ENCODE measurements around the gene COL12A1. TPM values are rescaled to one million over a fixed set of nuclear protein-coding genes. Genes with fewer than 3 reads are reported as not detected.

The COL12A1 gene
- total RNA-seq, 4 donors from 2014 or later, result 15.6 to 131 (median 34.3) TPM

DNA sequence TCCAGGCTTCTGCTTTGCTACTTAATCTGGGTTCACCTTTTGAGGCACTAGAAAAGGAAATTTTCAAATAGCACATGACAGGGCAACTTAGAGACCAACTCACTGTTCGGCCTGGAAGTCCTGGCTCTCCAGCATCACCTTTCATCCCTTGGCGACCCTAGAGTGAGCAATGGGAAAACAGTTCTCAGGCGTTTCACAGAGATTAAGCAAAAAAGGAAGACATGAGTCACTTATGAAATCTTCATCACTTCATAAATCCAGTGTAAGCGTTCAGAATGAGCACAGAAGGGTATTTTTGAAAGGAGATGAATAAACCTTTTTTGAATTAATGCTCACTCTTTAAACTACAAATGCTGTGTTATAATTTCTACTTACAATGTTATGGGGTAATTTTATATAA lies 104.0 kb downstream of the COL12A1 start:
- TF ChIP-seq POLR2A (IDR thresholded peaks at IDR 0.05), result no peak
- TF ChIP-seq, protein P1, sequence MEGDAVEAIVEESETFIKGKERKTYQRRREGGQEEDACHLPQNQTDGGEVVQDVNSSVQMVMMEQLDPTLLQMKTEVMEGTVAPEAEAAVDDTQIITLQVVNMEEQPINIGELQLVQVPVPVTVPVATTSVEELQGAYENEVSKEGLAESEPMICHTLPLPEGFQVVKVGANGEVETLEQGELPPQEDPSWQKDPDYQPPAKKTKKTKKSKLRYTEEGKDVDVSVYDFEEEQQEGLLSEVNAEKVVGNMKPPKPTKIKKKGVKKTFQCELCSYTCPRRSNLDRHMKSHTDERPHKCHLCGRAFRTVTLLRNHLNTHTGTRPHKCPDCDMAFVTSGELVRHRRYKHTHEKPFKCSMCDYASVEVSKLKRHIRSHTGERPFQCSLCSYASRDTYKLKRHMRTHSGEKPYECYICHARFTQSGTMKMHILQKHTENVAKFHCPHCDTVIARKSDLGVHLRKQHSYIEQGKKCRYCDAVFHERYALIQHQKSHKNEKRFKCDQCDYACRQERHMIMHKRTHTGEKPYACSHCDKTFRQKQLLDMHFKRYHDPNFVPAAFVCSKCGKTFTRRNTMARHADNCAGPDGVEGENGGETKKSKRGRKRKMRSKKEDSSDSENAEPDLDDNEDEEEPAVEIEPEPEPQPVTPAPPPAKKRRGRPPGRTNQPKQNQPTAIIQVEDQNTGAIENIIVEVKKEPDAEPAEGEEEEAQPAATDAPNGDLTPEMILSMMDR (IDR thresholded peaks at IDR 0.05), result no peak
- intact Hi-C loops (cut with DNase I), result no loop called here
- Histone ChIP-seq H3K27ac (peak overlapping the region in 2 of 4 donors; percentile 26 to 57), H3K36me3 (peaks cover 0 to 9% (median 0%) of the 10 kb centered on the region in 3 donors), H3K9me3 (no peaks in the 10 kb centered on the region), H3K4me1 (peaks cover 0 to 15% (median 8%) of the 10 kb centered on the region in 3 donors), H3K4me3 (no peak overlapping the region), H3K27me3 (no peaks in the 10 kb centered on the region)
- DNase-seq, result no peak
- WGBS, 2 donors, result 30 to 41% methylated on average over 4 of the region's 4 CpGs

DNA sequence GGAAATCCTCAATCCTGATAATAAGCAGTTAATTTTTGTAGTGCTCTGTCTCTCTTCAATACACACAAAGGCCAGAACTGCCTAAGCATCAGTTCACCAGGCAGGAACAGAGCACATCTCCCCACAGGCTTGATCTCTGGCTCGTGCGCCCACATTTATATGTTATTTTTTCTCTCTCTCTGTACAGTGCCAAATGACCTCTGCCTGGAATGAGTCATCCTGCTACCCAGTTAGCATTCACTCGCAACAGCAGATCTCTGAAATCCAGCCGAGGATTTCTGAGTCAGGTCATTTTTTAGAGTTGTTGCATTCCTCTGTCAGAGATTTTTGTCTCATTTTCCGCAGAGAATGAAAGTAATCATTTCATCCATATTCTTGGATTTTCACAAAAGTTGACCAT lies 107.1 kb downstream of the COL12A1 start:
- TF ChIP-seq, protein P1 (IDR thresholded peaks at IDR 0.05), result no peak
- TF ChIP-seq POLR2A (IDR thresholded peaks at IDR 0.05), result no peak
- Histone ChIP-seq H3K4me1 (peaks cover 0 to 15% (median 8%) of the 10 kb centered on the region in 3 donors), H3K27me3 (no peaks in the 10 kb centered on the region), H3K9me3 (no peaks in the 10 kb centered on the region), H3K27ac (peak overlapping the region in 3 of 4 donors; percentile 27 to 78 (median 56)), H3K4me3 (no peak overlapping the region), H3K36me3 (peaks cover 0 to 6% (median 0%) of the 10 kb centered on the region in 3 donors)
- DNase-seq, result no peak
- WGBS, 2 donors, result 14 to 19% methylated on average over 5 of the region's 5 CpGs
- intact Hi-C loops (cut with DNase I), result no loop called here

DNA sequence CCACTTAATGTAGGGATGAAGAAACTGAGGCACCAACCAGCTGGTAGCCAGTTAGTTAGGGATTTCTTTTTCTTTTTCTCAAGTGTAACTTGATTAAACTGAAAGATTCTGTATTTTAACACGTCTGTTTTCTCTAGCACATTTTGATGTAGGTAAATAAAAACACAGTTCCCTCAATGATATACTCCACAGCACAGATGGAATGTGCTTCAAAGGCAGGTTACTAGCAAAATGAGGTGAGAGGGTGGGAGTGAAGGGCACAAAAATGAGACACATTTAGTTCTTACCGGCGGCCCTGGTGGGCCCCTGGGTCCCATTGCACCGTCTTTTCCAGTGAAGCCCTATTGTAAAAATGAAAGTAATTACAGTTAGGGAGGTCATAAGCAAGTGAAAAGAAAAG lies 108.9 kb downstream of the COL12A1 start:
- TF ChIP-seq, protein P1 (IDR thresholded peaks at IDR 0.05), result no peak
- no peak for TF ChIP-seq POLR2A (IDR thresholded peaks at IDR 0.05)
- Histone ChIP-seq H3K4me1 (peaks cover 0 to 10% (median 8%) of the 10 kb centered on the region in 3 donors), H3K27ac (peak overlapping the region in 1 of 4 donors; percentile 0), H3K27me3 (no peaks in the 10 kb centered on the region), H3K9me3 (no peaks in the 10 kb centered on the region), H3K4me3 (no peak overlapping the region), H3K36me3 (peaks cover 0 to 6% (median 0%) of the 10 kb centered on the region in 3 donors)
- WGBS, 2 donors, result 71 to 79% methylated on average over 4 of the region's 4 CpGs
- intact Hi-C loops (cut with DNase I), result no loop called here
- DNase-seq, result no peak

DNA sequence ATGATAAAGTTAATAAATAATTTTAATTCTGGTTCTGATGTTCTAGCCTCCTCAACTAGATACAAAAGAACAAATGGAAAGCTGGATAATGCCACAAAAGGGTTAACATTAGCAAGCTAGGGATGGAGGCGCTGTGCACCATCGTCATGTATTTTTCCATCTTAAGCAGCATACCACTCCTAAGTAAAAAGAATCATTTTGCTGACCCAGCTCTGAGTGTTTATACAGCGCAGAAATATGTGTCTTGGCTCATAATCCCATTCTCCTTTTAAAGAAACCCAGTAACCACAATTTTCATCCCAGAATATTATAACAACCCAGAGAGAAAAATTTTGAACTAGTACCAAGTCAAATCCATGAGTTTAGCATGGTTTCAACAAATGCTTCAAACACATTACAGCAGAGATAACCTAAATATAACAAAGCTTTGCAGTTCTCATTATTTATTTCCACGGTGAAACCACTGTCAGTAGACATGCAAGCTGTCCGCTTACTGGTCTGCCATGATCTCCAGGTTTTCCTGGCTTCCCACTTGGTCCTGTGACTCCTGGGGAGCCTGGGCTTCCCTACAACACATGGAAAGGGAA lies 111.1 kb downstream of the COL12A1 start:
- H3K27ac ChIP-seq, result peak overlapping the region in 3 of 4 donors; percentile 2 to 56 (median 41)

More for the DNA sequence above, 111.1 kb downstream of the COL12A1 start:
- Histone ChIP-seq H3K4me1 (peaks cover 0 to 10% (median 8%) of the 10 kb centered on the region in 3 donors), H3K9me3 (no peaks in the 10 kb centered on the region), H3K27me3 (no peaks in the 10 kb centered on the region), H3K36me3 (no peaks in the 10 kb centered on the region), H3K4me3 (no peak overlapping the region)
- no peak for DNase-seq
- intact Hi-C loops (cut with DNase I), result no loop called here
- no peak for TF ChIP-seq POLR2A (IDR thresholded peaks at IDR 0.05)
- TF ChIP-seq, protein P1 (IDR thresholded peaks at IDR 0.05), result no peak
- WGBS, 2 donors, result 48 to 55% methylated on average over 5 of the region's 5 CpGs
